Activated CD4-positive, alpha-beta T cell treated with anti-CD3 and anti-CD28 coated beads for 24 hours (primary cell): ENCODE measurements around the gene VSTM4.

ENCODE experiments used
- DNase-seq, 2 donors: peaks; one replicate each; pipeline ENCODE4 v3.0.0-alpha.2; 2020; ENCODE audit warnings: low read depth in 2 of 2

The VSTM4 gene

GRCh38 chr10:49116509-49117375 is 1.4 kb upstream of the VSTM4 start:
- DNase-seq, result no peak

GRCh38 chr10:49115796-49116508 is 630 bp upstream of the VSTM4 start:
- no peak for DNase-seq

- no peak for DNase-seq
Observed at GRCh38 chr10:49114718-49115014, 656 bp downstream of the VSTM4 start.

GRCh38 chr10:49113741-49114141 is 1.6 kb downstream of the VSTM4 start:
- DNase-seq, result no peak

- no peak for DNase-seq
Observed at GRCh38 chr10:49112851-49113250, 2.5 kb downstream of the VSTM4 start.

- DNase-seq, result no peak
Observed at GRCh38 chr10:49112098-49112497, 3.2 kb downstream of the VSTM4 start.

- DNase-seq, result no peak
Observed at GRCh38 chr10:49111320-49111698, 4.0 kb downstream of the VSTM4 start.

GRCh38 chr10:49110684-49111319 is 4.5 kb downstream of the VSTM4 start:
- no peak for DNase-seq

GRCh38 chr10:49109669-49110340 is 5.5 kb downstream of the VSTM4 start:
- DNase-seq, result no peak

GRCh38 chr10:49108656-49109055 is 6.7 kb downstream of the VSTM4 start:
- no peak for DNase-seq

GRCh38 chr10:49107887-49108267 is 7.4 kb downstream of the VSTM4 start:
- no peak for DNase-seq

- DNase-seq, result no peak
Observed at GRCh38 chr10:49107111-49107886, 8.0 kb downstream of the VSTM4 start.

GRCh38 chr10:49106451-49106850 is 8.9 kb downstream of the VSTM4 start:
- DNase-seq, result no peak

- DNase-seq, result no peak
Observed at GRCh38 chr10:49105076-49105475, 10.2 kb downstream of the VSTM4 start.

- DNase-seq, result no peak
Observed at GRCh38 chr10:49104323-49104722, 11.0 kb downstream of the VSTM4 start.

- DNase-seq, result no peak
Observed at GRCh38 chr10:49103761-49104160, 11.6 kb downstream of the VSTM4 start.

- no peak for DNase-seq
Observed at GRCh38 chr10:49099046-49099445, 16.3 kb downstream of the VSTM4 start.

- DNase-seq, result no peak
Observed at GRCh38 chr10:49096890-49097445, 18.4 kb downstream of the VSTM4 start.

- no peak for DNase-seq
Observed at GRCh38 chr10:49094646-49095045, 20.7 kb downstream of the VSTM4 start.

GRCh38 chr10:49093922-49094321 is 21.4 kb downstream of the VSTM4 start:
- DNase-seq, result no peak

GRCh38 chr10:49092477-49092876 is 22.8 kb downstream of the VSTM4 start:
- no peak for DNase-seq
